Central memory CD4-positive, alpha-beta T cell (primary cell): ENCODE results near the gene ZBTB49.

ENCODE experiments used
- DNase-seq: peaks from one replicate; pipeline ENCODE4 v3.0.0; 2022

Gene ZBTB49

GRCh38 chr4:4327652-4328121, 37.6 kb downstream of the ZBTB49 start:
- DNase-seq = no peak

- DNase-seq = no peak
These were observed 38.2 kb downstream of the ZBTB49 start for GRCh38 chr4:4328206-4328605.

- no peak for DNase-seq
These were observed 38.8 kb downstream of the ZBTB49 start for GRCh38 chr4:4328840-4329239.

GRCh38 chr4:4329496-4329895, 39.4 kb downstream of the ZBTB49 start:
- no peak for DNase-seq

- DNase-seq = no peak
These were observed 40.7 kb downstream of the ZBTB49 start for GRCh38 chr4:4330794-4331193.

GRCh38 chr4:4332529-4332928, 42.5 kb downstream of the ZBTB49 start:
- no peak for DNase-seq

GRCh38 chr4:4333265-4333706, 43.2 kb downstream of the ZBTB49 start:
- no peak for DNase-seq

- peak; percentile 68 for DNase-seq
These were observed 44.9 kb downstream of the ZBTB49 start for GRCh38 chr4:4334798-4335520.

GRCh38 chr4:4338210-4339001, 48.4 kb downstream of the ZBTB49 start:
- DNase-seq = no peak

- DNase-seq = no peak
These were observed 49.5 kb downstream of the ZBTB49 start for GRCh38 chr4:4339504-4340085.

GRCh38 chr4:4341861-4342650, 52.0 kb downstream of the ZBTB49 start:
- DNase-seq = no peak

- no peak for DNase-seq
These were observed 53.0 kb downstream of the ZBTB49 start for GRCh38 chr4:4343038-4343437.

GRCh38 chr4:4344915-4345527, 55.0 kb downstream of the ZBTB49 start:
- DNase-seq = no peak

- no peak for DNase-seq
These were observed 57.5 kb downstream of the ZBTB49 start for GRCh38 chr4:4347585-4347984.

- DNase-seq = peak; percentile 71
These were observed 58.5 kb downstream of the ZBTB49 start for GRCh38 chr4:4348585-4348984.

- DNase-seq = no peak
These were observed 59.8 kb downstream of the ZBTB49 start for GRCh38 chr4:4349867-4350266.

- no peak for DNase-seq
These were observed 60.9 kb downstream of the ZBTB49 start for GRCh38 chr4:4350909-4351308.

GRCh38 chr4:4355302-4355701, 65.3 kb downstream of the ZBTB49 start:
- DNase-seq = no peak

GRCh38 chr4:4356106-4357041, 66.3 kb downstream of the ZBTB49 start:
- no peak for DNase-seq

- no peak for DNase-seq
These were observed 68.2 kb downstream of the ZBTB49 start for GRCh38 chr4:4358093-4358854.
